ENCODE measurements around the gene KRTAP5-4. TPM values are rescaled to one million over a fixed set of nuclear protein-coding genes. Genes with fewer than 3 reads are reported as not detected.
A peak's percentile ranks its signal among the peaks of the same experiment; 100 is the strongest.
"Not testable (repeated sequence)": the region's sequence is repeated elsewhere in the genome, so short reads cannot be mapped to it uniquely, and the experiment has no call there.

Gene KRTAP5-4
- total RNA-seq, 5 donors from 2014 or later (not counting 1 experiment from before 2014, with no cell fraction given): not detected

GRCh38 chr11:1584661-1585370, 37.1 kb downstream of the KRTAP5-4 start, which contains the start of gene KRTAP5-1:
TSS of gene KRTAP5-1 (minus strand) at chr11:1585283. CDS start at chr11:1585249, 34 bp downstream.
- peak within 1 kb of the TSS in 1 of 3 donors; percentile 49 for H3K4me3 Mint-ChIP-seq
- not testable (repeated sequence) for ATAC-seq (replicated peaks in 1 of 4)

GRCh38 chr11:1582909-1583308, 39.0 kb downstream of the KRTAP5-4 start:
- no CpG with 5 or more reads among the region's 2 CpGs for WGBS (ENCODE audit: insufficient coverage)
- DNase-seq; H3K27ac Mint-ChIP-seq; H3K36me3 Mint-ChIP-seq; H3K9me3 Mint-ChIP-seq; H3K4me3 ChIP-seq (ENCODE audit: control insufficient read depth in 1 of 2, extremely low read depth in 1 of 2, low read length in 1 of 2); H3K27ac ChIP-seq (ENCODE audit: low read length); H3K4me3 Mint-ChIP-seq; H3K27me3 Mint-ChIP-seq; ATAC-seq (replicated peaks in 1 of 4); H3K9me3 ChIP-seq; H3K36me3 ChIP-seq (ENCODE audit: control insufficient read depth in 2 of 2, extremely low read depth in 1 of 2, insufficient read depth in 1 of 2, low read length in 1 of 2); CTCF ChIA-PET; POLR2A ChIA-PET: not testable (repeated sequence)
- peaks cover 0 to 23% of the 10 kb centered on the region in 2 experiments for H3K27me3 ChIP-seq (replicated peaks in 1 of 2; ENCODE audit: control insufficient read depth in 2 of 2, extremely low read depth in 1 of 2, insufficient read depth in 2 of 2, low read length in 1 of 2)
- H3K4me1 ChIP-seq (ENCODE audit: control insufficient read depth in 1 of 2, extremely low read depth in 1 of 2, insufficient read depth in 2 of 2, low read length in 2 of 2): peaks cover 0 to 32% of the 10 kb centered on the region in 2 experiments
- peaks cover 0 to 18% (median 13%) of the 10 kb centered on the region in 3 donors for H3K4me1 Mint-ChIP-seq

More at GRCh38 chr11:1584661-1585370, 37.1 kb downstream of the KRTAP5-4 start, which contains the start of gene KRTAP5-1:
- H3K36me3 Mint-ChIP-seq; H3K27ac ChIP-seq (ENCODE audit: low read length); H3K36me3 ChIP-seq (ENCODE audit: control insufficient read depth in 2 of 2, extremely low read depth in 1 of 2, insufficient read depth in 1 of 2, low read length in 1 of 2); CTCF ChIA-PET; H3K9me3 ChIP-seq; H3K9me3 Mint-ChIP-seq; H3K4me3 ChIP-seq (ENCODE audit: control insufficient read depth in 1 of 2, extremely low read depth in 1 of 2, low read length in 1 of 2); H3K27me3 Mint-ChIP-seq; POLR2A ChIA-PET; DNase-seq: not testable (repeated sequence)
- Mint-ChIP-seq H3K4me1 (peaks cover 17 to 32% (median 26%) of the 10 kb centered on the region in 3 donors), H3K27ac (peak within 1 kb of the TSS in 1 of 2 donors; percentile 36)
- peaks cover 0 to 24% of the 10 kb centered on the region in 2 experiments for H3K27me3 ChIP-seq (replicated peaks in 1 of 2; ENCODE audit: control insufficient read depth in 2 of 2, extremely low read depth in 1 of 2, insufficient read depth in 2 of 2, low read length in 1 of 2)
- peaks cover 3 to 51% of the 10 kb centered on the region in 2 experiments for H3K4me1 ChIP-seq (ENCODE audit: control insufficient read depth in 1 of 2, extremely low read depth in 1 of 2, insufficient read depth in 2 of 2, low read length in 2 of 2)
- WGBS (ENCODE audit: insufficient coverage): 12% methylated on average over 5 of the region's 9 CpGs

GRCh38 chr11:1581976-1582375, 40.0 kb downstream of the KRTAP5-4 start:
- WGBS (ENCODE audit: insufficient coverage): 73% methylated on average over 8 of the region's 9 CpGs
- H3K36me3 ChIP-seq (ENCODE audit: control insufficient read depth in 2 of 2, extremely low read depth in 1 of 2, insufficient read depth in 1 of 2, low read length in 1 of 2): no peaks in the 10 kb centered on the region
- no peaks in the 10 kb centered on the region for H3K9me3 ChIP-seq
- H3K4me3 ChIP-seq (ENCODE audit: control insufficient read depth in 1 of 2, extremely low read depth in 1 of 2, low read length in 1 of 2): no peak overlapping the region
- ChIA-PET POLR2A (no interaction called here), CTCF (no interaction called here)
- Mint-ChIP-seq H3K36me3 (peaks cover 4% of the 10 kb centered on the region), H3K4me3 (no peak overlapping the region), H3K27me3 (peaks cover 0 to 3% of the 10 kb centered on the region in 2 donors), H3K9me3 (peaks cover 0 to 7% (median 4%) of the 10 kb centered on the region in 3 donors), H3K27ac (no peak overlapping the region), H3K4me1 (peaks cover 0 to 16% (median 12%) of the 10 kb centered on the region in 3 donors)
- no peak overlapping the region for H3K27ac ChIP-seq (ENCODE audit: low read length)
- peaks cover 0 to 25% of the 10 kb centered on the region in 2 experiments for H3K4me1 ChIP-seq (ENCODE audit: control insufficient read depth in 1 of 2, extremely low read depth in 1 of 2, insufficient read depth in 2 of 2, low read length in 2 of 2)
- peaks cover 0 to 23% of the 10 kb centered on the region in 2 experiments for H3K27me3 ChIP-seq (replicated peaks in 1 of 2; ENCODE audit: control insufficient read depth in 2 of 2, extremely low read depth in 1 of 2, insufficient read depth in 2 of 2, low read length in 1 of 2)
- DNase-seq (no peak), ATAC-seq (replicated peaks in 1 of 4) (no peak)

- peaks cover 0 to 2% of the 10 kb centered on the region in 2 experiments for H3K27me3 ChIP-seq (replicated peaks in 1 of 2; ENCODE audit: control insufficient read depth in 2 of 2, extremely low read depth in 1 of 2, insufficient read depth in 2 of 2, low read length in 1 of 2)
- Mint-ChIP-seq H3K36me3 (peaks cover 4% of the 10 kb centered on the region), H3K27ac (no peak overlapping the region), H3K27me3 (no peaks in the 10 kb centered on the region), H3K9me3 (peaks cover 0 to 7% (median 4%) of the 10 kb centered on the region in 3 donors), H3K4me1 (peaks cover 7 to 10% (median 9%) of the 10 kb centered on the region in 3 donors), H3K4me3 (no peak overlapping the region)
- ChIA-PET POLR2A (interaction anchor here in 1 of 2 donors (0.6 kb wide), 1 partner anchor 8 kb away, joined by 3 read pairs; no protein-coding TSS in a partner anchor), CTCF (interaction anchor here in 1 of 2 donors (0.7 to 1.1 kb wide), 2 partner anchors 19 to 30 kb away, joined by 3 to 5 read pairs; no protein-coding TSS in a partner anchor)
- no peaks in the 10 kb centered on the region for H3K36me3 ChIP-seq (ENCODE audit: control insufficient read depth in 2 of 2, extremely low read depth in 1 of 2, insufficient read depth in 1 of 2, low read length in 1 of 2)
- no peak for ATAC-seq (replicated peaks in 1 of 4)
- H3K4me1 ChIP-seq (ENCODE audit: control insufficient read depth in 1 of 2, extremely low read depth in 1 of 2, insufficient read depth in 2 of 2, low read length in 2 of 2): peaks cover 2 to 21% of the 10 kb centered on the region in 2 experiments
- no peak for DNase-seq
- 93% methylated on average over 5 of the region's 6 CpGs for WGBS (ENCODE audit: insufficient coverage)
- H3K4me3 ChIP-seq (ENCODE audit: control insufficient read depth in 1 of 2, extremely low read depth in 1 of 2, low read length in 1 of 2): no peak overlapping the region
- H3K9me3 ChIP-seq: no peaks in the 10 kb centered on the region
- no peak overlapping the region for H3K27ac ChIP-seq (ENCODE audit: low read length)
Measured at GRCh38 chr11:1576825-1577224, 45.1 kb downstream of the KRTAP5-4 start.

GRCh38 chr11:1575756-1576155, 46.2 kb downstream of the KRTAP5-4 start:
- not testable (repeated sequence) for H3K9me3 ChIP-seq; ATAC-seq (replicated peaks in 1 of 4); H3K9me3 Mint-ChIP-seq; H3K27me3 ChIP-seq (replicated peaks in 1 of 2; ENCODE audit: control insufficient read depth in 2 of 2, extremely low read depth in 1 of 2, insufficient read depth in 2 of 2, low read length in 1 of 2); H3K27ac ChIP-seq (ENCODE audit: low read length); H3K27ac Mint-ChIP-seq; H3K36me3 ChIP-seq (ENCODE audit: control insufficient read depth in 2 of 2, extremely low read depth in 1 of 2, insufficient read depth in 1 of 2, low read length in 1 of 2); DNase-seq; H3K4me3 ChIP-seq (ENCODE audit: control insufficient read depth in 1 of 2, extremely low read depth in 1 of 2, low read length in 1 of 2); H3K27me3 Mint-ChIP-seq; H3K36me3 Mint-ChIP-seq
- POLR2A ChIA-PET: interaction anchor here in 1 of 2 donors (0.7 kb wide), 1 partner anchor 262 kb away, joined by 3 read pairs; no protein-coding TSS in a partner anchor
- 86% methylated on average over 15 of the region's 16 CpGs for WGBS (ENCODE audit: insufficient coverage)
- CTCF ChIA-PET: interaction anchor here (0.6 to 2.7 kb wide), 8 partner anchors 10 to 1781 kb away, joined by 3 to 43 read pairs (median 4); no protein-coding TSS in a partner anchor
- peak overlapping the region; percentile 47 to 84 (median 57) for H3K4me3 Mint-ChIP-seq
- H3K4me1 Mint-ChIP-seq: peaks cover 8 to 13% (median 11%) of the 10 kb centered on the region in 3 donors
- peaks cover 8 to 28% of the 10 kb centered on the region in 2 experiments for H3K4me1 ChIP-seq (ENCODE audit: control insufficient read depth in 1 of 2, extremely low read depth in 1 of 2, insufficient read depth in 2 of 2, low read length in 2 of 2)

- ATAC-seq (replicated peaks in 1 of 4) (no peak), DNase-seq (no peak)
- no peak overlapping the region for H3K4me3 ChIP-seq (ENCODE audit: control insufficient read depth in 1 of 2, extremely low read depth in 1 of 2, low read length in 1 of 2)
- CTCF ChIA-PET: interaction anchor here (0.5 to 2.7 kb wide), 13 partner anchors 9 to 961 kb away, joined by 3 to 43 read pairs (median 3); no protein-coding TSS in a partner anchor
- H3K27ac ChIP-seq (ENCODE audit: low read length): no peak overlapping the region
- H3K9me3 Mint-ChIP-seq: peaks cover 0 to 7% (median 4%) of the 10 kb centered on the region in 3 donors
- H3K4me3 Mint-ChIP-seq: peak overlapping the region; percentile 54 to 84 (median 57)
- H3K36me3 ChIP-seq (ENCODE audit: control insufficient read depth in 2 of 2, extremely low read depth in 1 of 2, insufficient read depth in 1 of 2, low read length in 1 of 2): no peaks in the 10 kb centered on the region
- POLR2A ChIA-PET: interaction anchor here (0.5 to 0.6 kb wide), 3 partner anchors 11 to 29 kb away, joined by 3 to 6 read pairs (median 3); no protein-coding TSS in a partner anchor
- H3K27ac Mint-ChIP-seq: no peak overlapping the region
- peaks cover 15 to 19% (median 18%) of the 10 kb centered on the region in 3 donors for H3K4me1 Mint-ChIP-seq
- peaks cover 10 to 37% of the 10 kb centered on the region in 2 experiments for H3K4me1 ChIP-seq (ENCODE audit: control insufficient read depth in 1 of 2, extremely low read depth in 1 of 2, insufficient read depth in 2 of 2, low read length in 2 of 2)
- H3K36me3 Mint-ChIP-seq: peaks cover 4% of the 10 kb centered on the region
- H3K9me3 ChIP-seq: no peaks in the 10 kb centered on the region
- H3K27me3 Mint-ChIP-seq: no peaks in the 10 kb centered on the region
- peaks cover 2 to 14% of the 10 kb centered on the region in 2 experiments for H3K27me3 ChIP-seq (replicated peaks in 1 of 2; ENCODE audit: control insufficient read depth in 2 of 2, extremely low read depth in 1 of 2, insufficient read depth in 2 of 2, low read length in 1 of 2)
- 19% methylated on average over 4 of the region's 7 CpGs for WGBS (ENCODE audit: insufficient coverage)
Measured at GRCh38 chr11:1574933-1575242, 47.0 kb downstream of the KRTAP5-4 start.

Data from T-cell (primary cell).